A549 (cell line): ENCODE measurements around the gene OOSP2.

ENCODE experiments used
- NPAS2 ChIP-seq: fragments of 250-450 bp; sonication (Bioruptor Pico); IDR thresholded peaks from 2 replicates; pipeline ENCODE4 v1.8.0; 2022; ENCODE audit warnings: mild to moderate bottlenecking, moderate library complexity, borderline replicate concordance
- POLR2A ChIP-seq: IDR thresholded peaks from 2 replicates; pipeline ENCODE4 v1.6.1; 2012; ENCODE audit warnings: mild to moderate bottlenecking, low read length
- TF ChIP-seq, protein P1 (sequence below): fragments of >200 bp; sonication (Bioruptor Twin); formaldehyde crosslinking; IDR thresholded peaks from 3 replicates; pipeline ENCODE4 v1.5.1; 2016

DNA sequence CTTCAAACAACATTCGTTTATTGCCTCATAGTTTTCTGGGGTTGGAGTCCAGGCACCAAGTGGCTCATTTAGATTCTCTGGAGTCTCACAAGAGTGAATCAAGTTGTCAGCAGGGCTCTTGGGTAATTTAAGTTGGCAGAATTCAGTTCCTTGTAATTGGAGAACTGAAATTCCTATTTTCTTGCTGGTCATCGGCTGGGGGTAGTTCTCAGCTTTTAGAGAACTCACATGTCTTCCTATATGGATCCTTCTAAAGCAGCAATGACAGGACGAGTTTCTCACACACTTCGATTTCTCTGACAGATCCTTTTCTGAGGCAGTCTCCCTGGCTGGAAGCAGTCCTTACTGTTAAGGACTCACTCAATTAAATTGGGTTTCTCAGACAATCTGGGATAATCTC is 40.5 kb upstream of the OOSP2 start:
- TF ChIP-seq POLR2A (no peak), NPAS2 (no peak)
- TF ChIP-seq, protein P1, sequence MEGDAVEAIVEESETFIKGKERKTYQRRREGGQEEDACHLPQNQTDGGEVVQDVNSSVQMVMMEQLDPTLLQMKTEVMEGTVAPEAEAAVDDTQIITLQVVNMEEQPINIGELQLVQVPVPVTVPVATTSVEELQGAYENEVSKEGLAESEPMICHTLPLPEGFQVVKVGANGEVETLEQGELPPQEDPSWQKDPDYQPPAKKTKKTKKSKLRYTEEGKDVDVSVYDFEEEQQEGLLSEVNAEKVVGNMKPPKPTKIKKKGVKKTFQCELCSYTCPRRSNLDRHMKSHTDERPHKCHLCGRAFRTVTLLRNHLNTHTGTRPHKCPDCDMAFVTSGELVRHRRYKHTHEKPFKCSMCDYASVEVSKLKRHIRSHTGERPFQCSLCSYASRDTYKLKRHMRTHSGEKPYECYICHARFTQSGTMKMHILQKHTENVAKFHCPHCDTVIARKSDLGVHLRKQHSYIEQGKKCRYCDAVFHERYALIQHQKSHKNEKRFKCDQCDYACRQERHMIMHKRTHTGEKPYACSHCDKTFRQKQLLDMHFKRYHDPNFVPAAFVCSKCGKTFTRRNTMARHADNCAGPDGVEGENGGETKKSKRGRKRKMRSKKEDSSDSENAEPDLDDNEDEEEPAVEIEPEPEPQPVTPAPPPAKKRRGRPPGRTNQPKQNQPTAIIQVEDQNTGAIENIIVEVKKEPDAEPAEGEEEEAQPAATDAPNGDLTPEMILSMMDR = no peak
